Psoas muscle (tissue), 7 donors: ENCODE data around the gene SOX3. TPM values are rescaled to one million over a fixed set of nuclear protein-coding genes. Genes with fewer than 3 reads are reported as not detected.

Source experiments
- polyA plus RNA-seq, 3 donors: library from polyadenylated mRNA; stranded (reverse); fragments of 200-250 nt; gene quantifications; one replicate each; pipeline ENCODE4 v1.2.3, GENCODE V29; 2013
- total RNA-seq, 4 donors: library from RNA; stranded (reverse); fragmentation: NEBNext Ultra II Directional in 2 of 4; extraction: Animal tissue kit (Norgen Biotek cat#: 25700) in 2 of 4; gene quantifications; one replicate each; pipeline versions ENCODE4 v1.2.1 to v1.2.4, GENCODE V29; 2021 to 2023
- donor health status: healthy with polysubstance abuse.
- donor health status: DM: no; HTN: no; CAD: no; lungs with moderate emphysema.
- donor health status: Bipolar disorder and iron deficiency.
- donor health status: healthy.
- donor health status: DM: no; HTN: no; CAD: no.
- donor health status: DM: no; HTN: no; CAD: no.
- donor health status: DM: yes; HTN: yes; CAD: no.

The SOX3 gene
- total and polyA plus RNA-seq, 7 donors, result 0.03 to 0.10 TPM; not detected in 5

Other genes starting within 250 kb of the SOX3 start
- gene LINC00632, start 204.7 kb upstream of the SOX3 start, total RNA-seq, result 10 to 100 TPM; 28.5 to 56.4 (median 35.2) TPM
- gene LINC00632, start 204.7 kb upstream of the SOX3 start, polyA plus RNA-seq, result under 1 TPM; 0.06 to 0.32 (median 0.18) TPM